ENCODE data around the gene PHRF1. TPM values are rescaled to one million over a fixed set of nuclear protein-coding genes. Genes with fewer than 3 reads are reported as not detected.

The PHRF1 gene
- total and polyA plus RNA-seq, 2 donors: 17.0 to 23.7 TPM

DNA sequence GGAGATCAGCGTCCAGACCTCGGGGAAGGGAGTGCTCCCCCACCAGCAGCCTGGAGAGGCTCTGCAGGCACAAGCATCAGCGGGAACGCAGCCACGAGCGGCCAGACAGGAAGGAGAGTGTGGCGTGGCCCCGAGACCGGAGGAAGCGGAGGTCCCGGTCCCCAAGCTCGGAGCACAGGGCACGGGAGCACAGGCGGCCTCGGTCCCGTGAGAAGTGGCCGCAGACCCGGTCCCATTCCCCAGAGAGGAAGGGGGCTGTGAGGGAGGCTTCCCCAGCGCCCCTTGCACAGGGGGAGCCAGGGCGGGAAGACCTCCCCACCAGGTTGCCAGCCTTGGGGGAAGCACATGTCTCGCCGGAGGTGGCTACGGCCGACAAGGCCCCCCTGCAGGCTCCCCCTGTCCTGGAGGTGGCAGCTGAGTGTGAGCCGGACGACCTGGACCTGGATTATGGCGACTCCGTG lies 32.6 kb downstream of the PHRF1 start:
- Histone ChIP-seq H3K27ac (ENCODE audit: low read depth in 1 of 2, low read length in 1 of 2) (no peak overlapping the region), H3K4me1 (ENCODE audit: control insufficient read depth in 2 of 2, insufficient read depth in 2 of 2, low read length in 2 of 2) (peaks cover 0 to 3% of the 10 kb centered on the region in 2 donors), H3K27me3 (ENCODE audit: control insufficient read depth in 2 of 2, insufficient read depth in 1 of 2, low read length in 1 of 2) (no peaks in the 10 kb centered on the region), H3K36me3 (ENCODE audit: control insufficient read depth in 2 of 2, insufficient read depth in 2 of 2, low read length in 1 of 2) (peaks cover 95 to 96% of the 10 kb centered on the region in 2 donors), H3K4me3 (ENCODE audit: low read length in 2 of 2) (no peak overlapping the region), H3K9me3 (ENCODE audit: control insufficient read depth in 2 of 2, insufficient read depth in 1 of 2, low read length in 1 of 2) (no peaks in the 10 kb centered on the region)
- WGBS: 95% methylated on average over 28 of the region's 28 CpGs
- no peak for DNase-seq (ENCODE audit: low read depth in 6 of 9, low spot score in 9 of 9)

DNA sequence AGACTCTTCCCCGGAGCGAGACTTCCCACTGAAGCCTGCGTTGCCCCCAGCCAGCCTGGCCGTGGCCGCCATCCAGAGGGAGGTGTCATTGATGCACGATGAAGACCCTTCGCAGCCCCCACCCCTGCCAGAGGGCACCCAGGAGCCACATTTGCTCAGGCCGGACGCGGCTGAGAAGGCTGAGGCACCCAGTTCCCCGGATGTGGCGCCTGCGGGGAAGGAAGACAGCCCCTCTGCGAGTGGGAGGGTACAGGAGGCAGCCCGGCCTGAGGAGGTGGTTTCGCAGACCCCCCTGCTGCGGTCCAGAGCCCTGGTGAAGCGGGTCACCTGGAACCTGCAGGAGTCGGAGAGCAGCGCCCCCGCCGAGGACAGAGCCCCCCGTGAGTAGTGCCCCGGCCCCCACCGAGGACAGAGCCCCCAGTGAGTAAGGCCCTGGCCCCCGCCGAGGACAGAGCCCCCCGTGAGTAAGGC lies 33.1 kb downstream of the PHRF1 start:
- Histone ChIP-seq H3K4me1 (ENCODE audit: control insufficient read depth in 2 of 2, insufficient read depth in 2 of 2, low read length in 2 of 2) (peaks cover 0 to 8% of the 10 kb centered on the region in 2 donors), H3K27ac (ENCODE audit: low read depth in 1 of 2, low read length in 1 of 2) (no peak overlapping the region), H3K27me3 (ENCODE audit: control insufficient read depth in 2 of 2, insufficient read depth in 1 of 2, low read length in 1 of 2) (no peaks in the 10 kb centered on the region), H3K4me3 (ENCODE audit: low read length in 2 of 2) (no peak overlapping the region), H3K36me3 (ENCODE audit: control insufficient read depth in 2 of 2, insufficient read depth in 2 of 2, low read length in 1 of 2) (peaks cover 94 to 95% of the 10 kb centered on the region in 2 donors), H3K9me3 (ENCODE audit: control insufficient read depth in 2 of 2, insufficient read depth in 1 of 2, low read length in 1 of 2) (no peaks in the 10 kb centered on the region)
- DNase-seq (ENCODE audit: low read depth in 6 of 9, low spot score in 9 of 9): no peak
- 97% methylated on average over 28 of the region's 28 CpGs for WGBS

DNA sequence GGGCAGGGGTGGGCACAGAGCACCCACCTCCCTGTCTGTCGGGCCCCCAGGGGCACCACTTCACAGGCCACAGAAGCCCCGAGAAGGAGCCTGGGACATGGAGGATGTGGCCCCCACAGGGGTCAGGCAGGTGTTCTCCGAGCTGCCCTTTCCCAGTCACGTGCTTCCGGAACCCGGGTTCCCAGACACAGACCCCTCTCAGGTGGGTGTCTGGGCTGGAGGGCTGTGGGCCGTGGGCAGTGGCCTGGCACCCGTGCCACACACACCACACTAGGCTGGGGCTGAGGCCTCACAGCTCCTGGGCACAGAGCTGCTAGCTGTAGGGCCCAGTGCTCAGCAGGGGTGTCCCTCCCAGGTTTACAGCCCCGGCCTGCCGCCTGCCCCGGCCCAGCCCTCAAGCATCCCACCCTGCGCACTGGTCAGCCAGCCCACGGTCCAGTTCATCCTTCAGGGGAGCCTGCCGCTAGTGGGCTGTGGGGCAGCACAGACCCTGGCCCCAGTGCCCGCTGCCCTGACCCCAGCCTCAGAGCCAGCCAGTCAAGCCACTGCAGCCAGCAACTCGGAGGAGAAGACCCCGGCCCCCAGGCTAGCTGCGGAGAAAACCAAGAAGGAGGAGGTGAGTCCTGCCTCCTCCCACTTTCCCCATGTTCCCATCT lies 34.0 kb downstream of the PHRF1 start:
- H3K4me3 ChIP-seq (ENCODE audit: low read length in 2 of 2): no peak overlapping the region
- no peaks in the 10 kb centered on the region for H3K27me3 ChIP-seq (ENCODE audit: control insufficient read depth in 2 of 2, insufficient read depth in 1 of 2, low read length in 1 of 2)
- peaks cover 89 to 90% of the 10 kb centered on the region in 2 donors for H3K36me3 ChIP-seq (ENCODE audit: control insufficient read depth in 2 of 2, insufficient read depth in 2 of 2, low read length in 1 of 2)
- H3K9me3 ChIP-seq (ENCODE audit: control insufficient read depth in 2 of 2, insufficient read depth in 1 of 2, low read length in 1 of 2): no peaks in the 10 kb centered on the region
- no peak for DNase-seq (ENCODE audit: low read depth in 6 of 9, low spot score in 9 of 9)
- over 99% methylated on average over 18 of the region's 18 CpGs for WGBS
- no peak overlapping the region for H3K27ac ChIP-seq (ENCODE audit: low read depth in 1 of 2, low read length in 1 of 2)
- peaks cover 6 to 16% of the 10 kb centered on the region in 2 donors for H3K4me1 ChIP-seq (ENCODE audit: control insufficient read depth in 2 of 2, insufficient read depth in 2 of 2, low read length in 2 of 2)

DNA sequence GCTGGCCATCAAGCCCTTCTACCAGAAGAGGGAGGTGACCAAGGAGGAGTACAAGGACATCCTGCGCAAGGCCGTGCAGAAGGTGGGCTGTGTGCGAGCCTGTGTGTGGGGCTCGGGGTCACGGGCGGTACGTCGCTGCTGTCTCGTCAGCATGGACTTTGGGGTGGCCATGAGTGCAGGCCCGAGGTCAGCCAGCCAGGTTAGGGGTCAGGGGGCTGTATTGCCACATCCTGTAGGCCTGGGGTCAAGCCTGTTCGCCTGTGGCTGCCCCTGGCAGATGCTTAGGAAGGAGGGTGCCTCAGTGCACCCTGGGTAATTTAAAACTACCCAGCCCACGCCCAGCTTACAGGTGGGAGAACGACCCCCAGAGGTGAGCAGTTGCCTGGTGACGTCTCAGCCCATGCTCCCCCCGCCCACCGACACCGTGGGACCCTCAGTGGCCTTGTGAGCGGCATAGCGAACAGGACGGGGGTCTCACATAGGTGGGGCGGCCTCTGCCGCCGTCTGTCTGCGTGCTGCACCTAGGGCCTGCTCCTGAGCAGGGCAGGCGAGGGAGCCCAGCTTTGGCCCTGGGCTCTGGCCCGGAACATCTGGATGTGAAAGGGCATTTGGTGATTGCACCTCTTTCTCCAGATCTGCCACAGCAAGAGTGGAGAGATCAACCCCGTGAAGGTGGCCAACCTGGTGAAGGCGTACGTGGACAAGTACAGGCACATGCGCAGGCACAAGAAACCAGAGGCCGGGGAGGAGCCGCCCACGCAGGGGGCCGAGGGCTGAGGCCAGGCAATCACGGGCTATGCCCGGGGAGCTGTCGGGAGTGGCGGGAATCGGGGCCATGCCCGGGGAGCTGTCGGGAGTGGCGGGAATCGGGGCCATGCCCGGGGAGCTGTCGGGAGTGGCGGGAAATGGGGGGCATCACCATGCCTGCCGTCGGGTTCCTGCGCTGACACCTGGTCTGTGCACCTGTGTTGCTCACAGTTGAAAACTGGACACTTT lies 35.0 kb downstream of the PHRF1 start:
- H3K9me3 ChIP-seq (ENCODE audit: control insufficient read depth in 2 of 2, insufficient read depth in 1 of 2, low read length in 1 of 2): no peaks in the 10 kb centered on the region
- peak overlapping the region in 1 of 2 donors; percentile 31 for H3K27ac ChIP-seq (ENCODE audit: low read depth in 1 of 2, low read length in 1 of 2)
- 95% methylated on average over 49 of the region's 49 CpGs for WGBS
- peaks cover 79% of the 10 kb centered on the region in 2 donors for H3K36me3 ChIP-seq (ENCODE audit: control insufficient read depth in 2 of 2, insufficient read depth in 2 of 2, low read length in 1 of 2)
- H3K27me3 ChIP-seq (ENCODE audit: control insufficient read depth in 2 of 2, insufficient read depth in 1 of 2, low read length in 1 of 2): no peaks in the 10 kb centered on the region
- H3K4me1 ChIP-seq (ENCODE audit: control insufficient read depth in 2 of 2, insufficient read depth in 2 of 2, low read length in 2 of 2): peaks cover 9 to 24% of the 10 kb centered on the region in 2 donors
- no peak overlapping the region for H3K4me3 ChIP-seq (ENCODE audit: low read length in 2 of 2)
- no peak for DNase-seq (ENCODE audit: low read depth in 6 of 9, low spot score in 9 of 9)

DNA sequence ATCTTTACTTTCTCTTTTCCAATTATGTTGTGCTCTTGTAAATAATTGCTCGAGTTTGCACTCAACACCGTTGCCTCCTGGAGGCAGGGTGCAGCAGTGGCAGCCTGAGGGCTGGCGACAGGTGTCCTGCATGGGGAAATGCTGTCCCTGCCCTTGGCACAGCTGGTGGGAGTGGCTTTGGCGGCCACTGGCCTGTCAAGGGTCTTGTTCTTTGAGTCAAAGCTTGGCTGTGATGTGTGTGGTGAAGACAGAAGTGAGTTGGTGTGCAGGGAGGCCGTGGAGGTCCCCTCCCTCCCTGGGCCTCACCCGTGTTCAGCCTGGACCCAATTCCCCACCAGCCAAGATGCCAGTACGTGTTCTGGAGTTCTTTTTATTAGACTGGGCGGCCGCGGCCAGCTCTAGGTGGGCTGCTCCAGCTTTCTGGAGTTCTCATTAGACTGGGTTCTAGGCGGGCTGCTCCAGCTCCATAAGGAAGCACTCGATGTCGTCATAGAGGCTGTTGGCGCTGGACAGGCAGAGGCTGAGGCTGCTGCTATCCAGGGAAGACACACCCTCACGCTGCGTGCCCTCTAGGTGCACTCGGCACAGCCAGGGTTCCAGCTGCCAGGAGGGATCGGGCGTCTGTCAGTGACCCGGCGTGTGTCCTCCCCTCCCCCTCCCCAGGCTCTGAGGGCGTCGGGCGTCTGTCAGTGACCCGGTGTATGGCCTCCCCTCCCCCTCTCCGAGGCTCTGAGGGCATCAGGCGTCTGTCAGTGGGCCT lies 36.1 kb downstream of the PHRF1 start:
- 91% methylated on average over 27 of the region's 27 CpGs for WGBS
- no peaks in the 10 kb centered on the region for H3K27me3 ChIP-seq (ENCODE audit: control insufficient read depth in 2 of 2, insufficient read depth in 1 of 2, low read length in 1 of 2)

DNA sequence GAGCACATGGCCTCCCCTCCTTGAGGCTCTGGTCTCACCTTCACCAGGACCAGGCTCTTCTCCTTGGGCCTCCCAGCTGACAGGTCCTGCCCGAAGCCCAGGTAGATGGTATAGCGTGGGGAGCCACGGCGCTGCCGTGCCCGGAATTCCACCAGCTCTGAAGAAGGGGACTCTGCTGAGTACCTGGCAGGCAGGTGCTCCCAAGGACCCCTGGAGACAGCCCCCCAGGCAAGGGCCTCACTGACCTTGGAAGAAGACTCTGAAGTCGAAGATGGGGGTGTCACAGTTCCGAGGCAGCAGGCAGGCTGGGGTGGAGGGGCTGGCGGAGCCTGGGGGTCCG lies 36.7 kb downstream of the PHRF1 start:
- WGBS: 98% methylated on average over 10 of the region's 10 CpGs
- Histone ChIP-seq H3K4me1 (ENCODE audit: control insufficient read depth in 2 of 2, insufficient read depth in 2 of 2, low read length in 2 of 2) (peaks cover 9 to 29% of the 10 kb centered on the region in 2 donors), H3K36me3 (ENCODE audit: control insufficient read depth in 2 of 2, insufficient read depth in 2 of 2, low read length in 1 of 2) (peaks cover 64 to 68% of the 10 kb centered on the region in 2 donors), H3K27me3 (ENCODE audit: control insufficient read depth in 2 of 2, insufficient read depth in 1 of 2, low read length in 1 of 2) (no peaks in the 10 kb centered on the region), H3K9me3 (ENCODE audit: control insufficient read depth in 2 of 2, insufficient read depth in 1 of 2, low read length in 1 of 2) (no peaks in the 10 kb centered on the region), H3K4me3 (ENCODE audit: low read length in 2 of 2) (no peak overlapping the region), H3K27ac (ENCODE audit: low read depth in 1 of 2, low read length in 1 of 2) (peak overlapping the region in 1 of 2 donors; percentile 47)
- DNase-seq (ENCODE audit: low read depth in 6 of 9, low spot score in 9 of 9): no peak

More for the DNA sequence above, 36.1 kb downstream of the PHRF1 start:
- DNase-seq (ENCODE audit: low read depth in 6 of 9, low spot score in 9 of 9): peak in 1 of 9 donors; percentile 14
- Histone ChIP-seq H3K36me3 (ENCODE audit: control insufficient read depth in 2 of 2, insufficient read depth in 2 of 2, low read length in 1 of 2) (peaks cover 68 to 69% of the 10 kb centered on the region in 2 donors), H3K4me3 (ENCODE audit: low read length in 2 of 2) (no peak overlapping the region), H3K4me1 (ENCODE audit: control insufficient read depth in 2 of 2, insufficient read depth in 2 of 2, low read length in 2 of 2) (peaks cover 9 to 29% of the 10 kb centered on the region in 2 donors), H3K27ac (ENCODE audit: low read depth in 1 of 2, low read length in 1 of 2) (no peak overlapping the region), H3K9me3 (ENCODE audit: control insufficient read depth in 2 of 2, insufficient read depth in 1 of 2, low read length in 1 of 2) (no peaks in the 10 kb centered on the region)

DNA sequence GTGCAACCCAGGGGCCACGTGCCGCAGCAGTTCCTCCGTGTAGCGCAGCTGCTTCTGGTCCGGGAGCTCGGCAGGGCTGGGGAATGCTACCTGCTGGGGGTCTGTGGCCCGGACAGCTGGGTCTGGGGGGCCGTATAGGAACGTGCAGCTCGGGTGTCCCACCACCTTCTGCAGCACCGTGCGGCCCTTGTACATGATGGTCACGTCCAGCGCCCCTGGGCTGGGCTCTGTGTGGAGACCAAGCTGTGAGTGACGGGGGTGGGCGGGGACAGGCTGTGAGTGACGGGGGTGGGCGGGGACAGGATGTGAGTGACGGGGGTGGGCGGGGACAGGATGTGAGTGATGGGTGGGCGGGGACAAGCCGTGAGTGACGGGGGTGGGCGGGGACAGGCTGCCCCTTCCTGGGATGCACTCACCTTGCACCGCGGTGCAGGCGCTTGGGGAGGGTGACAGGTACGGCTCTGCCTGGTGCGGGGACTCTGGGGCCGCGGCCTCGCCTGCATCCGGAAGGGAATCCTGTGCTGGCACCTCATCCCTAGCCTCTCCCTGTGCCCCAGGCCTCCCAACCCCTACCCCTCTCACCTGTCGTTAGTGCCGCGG lies 37.2 kb downstream of the PHRF1 start:
- Histone ChIP-seq H3K27me3 (ENCODE audit: control insufficient read depth in 2 of 2, insufficient read depth in 1 of 2, low read length in 1 of 2) (no peaks in the 10 kb centered on the region), H3K27ac (ENCODE audit: low read depth in 1 of 2, low read length in 1 of 2) (peak overlapping the region; percentile 47 to 68), H3K4me1 (ENCODE audit: control insufficient read depth in 2 of 2, insufficient read depth in 2 of 2, low read length in 2 of 2) (peaks cover 9 to 29% of the 10 kb centered on the region in 2 donors), H3K9me3 (ENCODE audit: control insufficient read depth in 2 of 2, insufficient read depth in 1 of 2, low read length in 1 of 2) (no peaks in the 10 kb centered on the region), H3K4me3 (ENCODE audit: low read length in 2 of 2) (no peak overlapping the region), H3K36me3 (ENCODE audit: control insufficient read depth in 2 of 2, insufficient read depth in 2 of 2, low read length in 1 of 2) (peaks cover 61 to 67% of the 10 kb centered on the region in 2 donors)
- DNase-seq (ENCODE audit: low read depth in 6 of 9, low spot score in 9 of 9): peak in 6 of 9 donors; percentile 37 to 68 (median 62)
- WGBS: 84% methylated on average over 36 of the region's 36 CpGs

DNA sequence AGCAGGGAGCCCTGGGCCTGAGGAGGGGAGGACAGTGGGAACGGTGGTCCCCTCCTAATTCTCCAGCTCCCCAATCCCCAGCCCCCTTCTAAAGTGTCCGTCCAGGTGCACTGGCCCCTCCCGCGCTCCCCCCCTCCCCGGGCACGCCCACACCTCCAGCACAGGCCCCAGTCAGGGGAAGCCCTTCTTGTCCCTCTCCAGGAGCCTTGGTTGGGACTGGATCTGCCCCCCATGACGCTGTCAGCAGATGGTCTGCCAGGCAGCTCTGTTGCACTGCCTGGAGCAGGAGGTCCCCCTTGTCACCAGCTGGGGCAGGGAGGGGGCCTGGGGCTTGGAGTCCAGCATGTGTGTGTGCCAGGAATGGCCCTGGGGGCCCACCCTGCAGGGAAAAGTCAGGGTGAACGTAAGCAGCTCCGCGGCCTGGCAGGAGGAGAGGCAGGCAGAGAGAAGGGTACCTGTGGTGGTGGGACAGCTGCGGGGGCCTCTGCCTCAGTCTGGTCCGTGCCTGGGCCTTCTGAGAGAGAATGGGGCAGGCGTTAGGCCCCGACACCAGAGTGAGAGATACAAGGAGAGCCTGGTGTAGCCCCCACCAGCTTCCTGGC lies 37.9 kb downstream of the PHRF1 start:
- 94% methylated on average over 14 of the region's 14 CpGs for WGBS
- peak overlapping the region in 1 of 2 donors; percentile 13 for H3K4me3 ChIP-seq (ENCODE audit: low read length in 2 of 2)
- no peak for DNase-seq (ENCODE audit: low read depth in 6 of 9, low spot score in 9 of 9)
- H3K9me3 ChIP-seq (ENCODE audit: control insufficient read depth in 2 of 2, insufficient read depth in 1 of 2, low read length in 1 of 2): no peaks in the 10 kb centered on the region
- H3K27ac ChIP-seq (ENCODE audit: low read depth in 1 of 2, low read length in 1 of 2): peak overlapping the region; percentile 51 to 68
- H3K27me3 ChIP-seq (ENCODE audit: control insufficient read depth in 2 of 2, insufficient read depth in 1 of 2, low read length in 1 of 2): no peaks in the 10 kb centered on the region
- peaks cover 9 to 29% of the 10 kb centered on the region in 2 donors for H3K4me1 ChIP-seq (ENCODE audit: control insufficient read depth in 2 of 2, insufficient read depth in 2 of 2, low read length in 2 of 2)
- H3K36me3 ChIP-seq (ENCODE audit: control insufficient read depth in 2 of 2, insufficient read depth in 2 of 2, low read length in 1 of 2): peaks cover 55 to 61% of the 10 kb centered on the region in 2 donors

Data from thymus (tissue), 11 donors.